Measurements from ENCODE around the gene ZNF844.
"Not testable (repeated sequence)": the region's sequence is repeated elsewhere in the genome, so short reads cannot be mapped to it uniquely, and the experiment has no call there.

The ZNF844 gene

GRCh38 chr19:12064590-12065538 is at the start of gene ZNF844:
Gene ZNF844 (plus strand): TSS chr19:12064731. CDS start chr19:12064874, 143 bp downstream.
- peak; percentile 70 for DNase-seq

DNA sequence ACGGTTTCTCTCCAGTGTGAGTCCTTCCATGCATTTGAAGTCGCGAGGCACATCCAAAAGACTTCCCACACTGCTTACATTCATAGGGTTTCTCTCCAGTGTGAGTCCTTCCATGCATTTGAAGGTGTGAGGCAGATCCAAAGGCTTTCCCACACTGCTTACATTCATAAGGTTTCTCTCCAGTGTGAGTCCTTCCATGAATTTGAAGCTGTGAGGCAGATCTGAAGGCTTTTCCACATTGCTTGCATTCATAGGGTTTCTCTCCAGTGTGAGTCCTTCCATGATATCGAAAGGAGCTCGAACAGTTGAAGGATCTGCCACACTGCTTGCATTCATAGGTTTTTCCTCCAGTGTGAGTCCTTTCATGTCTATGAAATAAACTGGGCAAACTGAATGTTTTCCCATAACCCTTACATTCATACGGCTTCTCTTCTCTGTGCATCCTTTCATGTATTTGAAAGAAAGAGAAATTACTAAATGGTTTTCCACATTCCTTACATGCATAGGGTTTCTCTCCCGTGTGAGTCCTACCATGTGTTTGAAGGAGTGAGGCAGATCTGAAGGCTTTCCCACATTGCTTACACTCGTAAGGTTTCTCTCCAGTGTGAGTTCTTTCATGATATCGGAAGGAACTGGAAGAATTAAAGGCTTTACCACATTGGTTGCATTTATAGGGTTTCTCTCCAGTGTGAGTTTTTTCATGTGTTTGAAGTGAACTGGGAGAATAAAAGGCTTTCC is 49.3 kb upstream of the ZNF844 start:
- no peak for DNase-seq

- no peak for DNase-seq
Observed at GRCh38 chr19:12015753-12016116, 48.8 kb upstream of the ZNF844 start.

GRCh38 chr19:12034198-12034597 is 30.3 kb upstream of the ZNF844 start:
- no peak for DNase-seq

DNA sequence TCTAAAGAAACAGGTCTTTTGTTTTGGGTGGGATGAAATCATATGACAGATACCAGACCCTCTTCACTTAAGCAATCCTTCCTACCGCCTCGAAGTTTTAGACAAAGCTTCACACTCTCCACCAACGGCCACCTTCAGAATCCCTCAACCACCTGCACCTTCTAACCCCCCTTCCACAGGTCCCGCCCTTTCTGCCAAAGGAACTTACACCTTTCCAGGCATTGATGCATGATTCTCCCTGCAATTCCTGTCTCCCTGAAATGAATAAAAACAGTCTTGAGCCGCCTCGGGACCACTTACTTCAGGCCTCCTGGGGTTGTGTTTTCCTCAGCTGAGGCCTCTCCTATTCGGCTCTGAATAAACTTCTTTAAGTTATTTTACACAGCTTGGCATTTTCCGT is 29.9 kb upstream of the ZNF844 start:
- no peak for DNase-seq

GRCh38 chr19:12035220-12036172 is 29.0 kb upstream of the ZNF844 start, which contains the start of gene ZNF433:
Gene ZNF433 (minus strand): TSS chr19:12035679. CDS start chr19:12035539, 140 bp downstream.
- peak; percentile 80 for DNase-seq

DNA sequence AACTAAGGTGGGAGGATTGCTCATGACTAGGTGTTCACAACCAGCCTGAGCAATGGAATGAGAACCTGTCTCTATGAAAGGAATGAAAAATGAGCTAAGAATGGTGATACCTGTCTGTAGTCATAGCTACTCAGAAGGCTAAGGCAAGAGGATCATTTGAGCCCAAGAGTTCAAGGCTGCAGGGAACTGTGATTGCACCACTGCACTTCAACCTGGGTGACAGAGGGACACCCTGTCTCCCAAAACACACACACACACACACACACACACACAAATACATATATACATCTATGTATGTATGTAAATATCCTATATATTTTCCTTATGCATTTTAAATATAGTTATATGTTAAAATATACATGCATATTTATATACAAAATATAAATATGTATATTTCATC is 21.6 kb upstream of the ZNF844 start:
- DNase-seq = no peak

GRCh38 chr19:12043752-12044422 is 20.6 kb upstream of the ZNF844 start:
- no peak for DNase-seq

DNA sequence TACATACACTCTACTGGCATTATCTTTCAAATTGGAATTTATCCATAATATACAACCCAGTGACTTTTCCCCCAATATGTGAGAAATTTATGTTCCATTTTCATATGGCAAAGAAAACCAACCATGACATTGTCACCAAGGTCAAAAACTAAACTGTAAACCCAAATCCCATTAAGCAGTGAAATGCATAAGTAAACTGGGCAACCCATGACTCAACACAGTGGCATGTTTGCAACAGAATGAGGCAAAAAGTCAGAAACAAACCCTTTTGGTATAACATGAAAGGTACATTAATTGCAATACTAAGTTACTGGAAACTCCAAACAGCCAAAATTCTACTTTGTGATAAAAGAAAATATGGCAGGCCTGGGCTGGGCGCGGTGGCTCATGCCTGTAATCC is 16.7 kb upstream of the ZNF844 start:
- DNase-seq = no peak

- no peak for DNase-seq
Observed at GRCh38 chr19:12052091-12052496, 12.4 kb upstream of the ZNF844 start.

- peak; percentile 85 for DNase-seq
Observed at GRCh38 chr19:12052497-12053169, 11.9 kb upstream of the ZNF844 start, which contains the start of gene ZNF878. Gene ZNF878 (minus strand): TSS chr19:12052961. CDS start chr19:12052801, 160 bp downstream.

DNA sequence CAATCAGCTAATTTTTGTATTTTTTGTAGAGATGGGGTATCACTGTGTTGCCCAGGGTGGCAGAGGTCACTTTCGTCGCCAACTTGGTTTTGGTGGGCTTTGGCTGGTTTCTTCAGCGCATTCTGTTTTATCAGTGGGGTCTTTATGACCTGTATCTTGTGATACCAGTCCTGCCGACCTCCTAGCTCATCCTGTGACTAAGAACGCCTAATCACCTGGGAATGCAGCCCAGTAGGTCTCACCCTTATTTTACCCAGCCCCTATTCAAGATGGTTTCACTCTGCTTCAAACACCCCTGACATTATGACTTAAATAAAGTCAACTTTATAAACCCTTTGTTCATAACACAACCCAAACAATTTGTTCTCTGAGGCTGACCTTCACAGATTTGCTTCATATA is 8.7 kb upstream of the ZNF844 start:
- no peak for DNase-seq

DNA sequence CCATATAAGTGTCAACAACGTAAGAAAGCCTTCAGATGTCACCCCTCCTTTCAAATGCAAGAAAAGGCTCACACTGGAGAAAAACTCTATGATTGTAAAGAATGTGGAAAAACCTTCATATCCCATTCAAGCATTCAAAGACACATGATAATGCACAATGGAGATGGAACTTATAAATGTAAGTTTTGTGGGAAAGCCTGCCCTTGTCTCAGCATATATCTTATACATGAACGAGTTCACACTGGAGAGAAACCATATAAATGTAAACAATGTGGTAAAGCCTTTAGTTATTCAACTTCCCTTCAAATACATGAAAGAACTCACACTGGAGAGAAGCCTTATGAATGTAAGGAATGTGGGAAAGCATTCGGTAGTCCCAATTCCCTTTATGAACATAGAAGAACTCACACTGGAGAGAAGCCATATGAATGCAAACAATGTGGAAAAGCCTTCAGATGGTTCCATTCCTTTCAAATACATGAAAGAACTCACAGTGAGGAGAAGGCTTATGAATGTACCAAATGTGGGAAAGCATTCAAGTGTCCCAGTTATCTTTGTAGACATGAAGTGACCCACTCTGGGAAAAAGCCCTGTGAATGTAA is 11.1 kb downstream of the ZNF844 start:
- DNase-seq = no peak

DNA sequence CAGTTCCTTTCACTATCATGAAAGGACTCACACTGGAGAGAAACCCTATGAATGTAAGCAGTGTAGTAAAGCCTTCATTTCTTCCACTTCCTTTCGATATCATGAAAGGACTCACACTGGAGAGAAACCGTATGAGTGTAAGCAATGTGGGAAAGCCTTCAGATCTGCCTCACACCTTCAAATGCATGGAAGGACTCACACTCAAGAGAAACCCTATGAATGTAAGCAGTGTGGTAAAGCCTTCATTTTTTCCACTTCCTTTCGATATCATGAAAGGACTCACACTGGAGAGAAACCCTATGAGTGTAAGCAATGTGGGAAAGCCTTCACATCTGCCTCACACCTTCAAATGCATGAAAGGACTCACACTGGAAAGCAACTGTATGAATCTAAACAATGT is 11.8 kb downstream of the ZNF844 start:
- not testable (repeated sequence) for DNase-seq

DNA sequence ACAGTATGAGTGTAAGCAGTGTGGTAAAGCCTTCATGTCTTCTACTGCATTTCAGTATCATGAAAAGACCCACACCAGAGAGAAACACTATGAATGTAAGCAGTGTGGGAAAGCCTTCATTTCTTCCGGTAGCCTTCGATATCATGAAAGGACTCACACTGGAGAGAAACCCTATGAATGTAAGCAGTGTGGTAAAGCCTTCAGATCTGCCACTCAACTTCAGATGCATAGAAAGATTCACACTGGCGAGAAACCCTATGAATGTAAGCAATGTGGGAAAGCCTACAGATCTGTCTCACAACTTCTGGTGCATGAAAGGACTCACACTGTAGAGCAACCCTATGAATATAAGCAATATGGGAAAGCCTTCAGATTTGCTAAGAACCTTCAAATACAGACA is 12.8 kb downstream of the ZNF844 start:
- no peak for DNase-seq

- not testable (repeated sequence) for DNase-seq
Observed at GRCh38 chr19:12083336-12083735, 18.8 kb downstream of the ZNF844 start.

DNA sequence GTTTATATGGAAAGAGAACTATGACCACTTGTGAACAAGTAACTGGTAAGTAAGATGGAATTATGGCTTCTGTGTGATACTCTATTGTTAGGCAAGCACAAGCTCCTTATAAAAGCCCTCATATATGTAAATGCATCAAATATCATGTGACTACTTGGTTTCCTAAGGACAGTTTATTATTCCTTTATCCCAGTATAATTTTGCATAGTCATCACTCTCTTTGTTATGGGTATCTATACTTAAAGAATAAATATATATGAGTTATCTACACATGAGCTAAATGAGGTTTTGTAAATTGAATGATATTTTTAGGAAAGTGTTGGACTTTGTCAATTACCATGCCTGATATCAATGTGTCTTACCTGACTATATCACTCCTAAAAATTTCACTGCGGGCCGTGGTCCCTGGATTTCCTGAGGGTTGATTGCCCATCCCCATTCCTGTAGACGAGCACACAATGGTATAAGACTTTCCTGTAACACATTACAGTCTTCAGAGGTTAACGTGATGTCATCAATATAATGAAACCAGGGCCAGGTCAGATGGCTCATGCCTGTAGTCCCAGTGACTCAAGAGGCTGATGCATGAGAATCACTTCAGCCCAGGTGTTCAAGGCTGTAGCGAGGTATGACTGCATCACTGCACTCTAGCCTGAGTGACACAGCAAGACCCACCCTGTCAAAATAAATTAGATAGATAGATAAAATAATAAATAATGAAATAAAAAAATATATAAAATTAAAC is 20.7 kb downstream of the ZNF844 start:
- no peak for DNase-seq

- no peak for DNase-seq
Observed at GRCh38 chr19:12090807-12091206, 26.3 kb downstream of the ZNF844 start.

DNA sequence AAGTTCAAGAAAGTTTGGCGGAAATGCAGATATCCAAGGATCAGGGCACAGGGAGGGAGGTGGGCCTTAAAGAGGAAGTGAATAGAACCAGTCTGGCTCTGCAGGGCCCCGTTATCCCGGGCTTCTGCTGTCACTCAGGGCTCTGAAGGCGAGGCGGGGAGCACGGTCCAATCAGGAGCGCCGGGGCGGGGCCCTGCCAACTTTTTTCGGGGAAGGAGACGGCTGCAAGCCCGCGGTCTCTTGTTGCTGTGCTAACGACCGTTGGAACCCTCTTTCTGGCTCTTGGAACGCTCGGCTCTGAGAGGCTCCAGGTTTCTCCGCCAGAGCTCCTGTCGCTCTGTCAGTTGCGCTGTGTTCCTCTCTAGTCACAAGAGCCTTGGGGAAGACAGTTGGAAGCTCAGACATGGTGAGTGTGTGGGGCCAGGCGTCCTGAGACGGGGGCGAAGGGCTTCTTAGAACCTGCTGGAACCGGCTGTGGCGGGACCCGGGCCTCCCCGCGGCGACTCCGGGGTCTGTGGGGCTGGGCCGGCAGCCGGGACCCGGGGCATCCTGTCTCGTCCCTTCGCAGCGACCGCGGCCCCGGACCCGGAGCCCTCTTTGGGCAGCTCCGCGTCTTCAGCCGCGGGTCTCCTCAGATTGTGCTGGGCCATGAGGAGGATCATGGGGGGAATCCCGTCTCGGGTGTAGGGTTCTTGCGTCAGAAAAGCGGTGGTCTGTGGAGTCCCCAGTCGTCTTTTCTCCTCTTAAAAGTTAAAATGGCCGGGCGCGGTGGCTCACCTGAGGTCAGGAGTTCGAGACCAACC is 27.7 kb downstream of the ZNF844 start:
- peak; percentile 83 for DNase-seq
